ENCODE data around the gene SCRN3.

- TF ChIP-seq CTCF (IDR thresholded peaks at IDR 0.05), result no peak
- no peak for TF ChIP-seq POLR2A (IDR thresholded peaks at IDR 0.05)
Observed at GRCh38 chr2:174450021-174450816, 54.7 kb downstream of the SCRN3 start.
